OCI-LY1 (cell line): ENCODE results near the gene SMCO2.

ENCODE experiments used
- H2AFZ ChIP-seq: fragments of 200-600 bp; sonication (generic), shearing (Covaris generic); 2 replicates; pipeline ENCODE4 v1.6.0; 2014; ENCODE audit warnings: antibody characterized with exemption, mild to moderate bottlenecking, low read length
- H3F3A ChIP-seq: fragments of 200-600 bp; sonication (generic), shearing (Covaris generic); 2 replicates; pipeline ENCODE4 v1.6.0; 2014; ENCODE audit warnings: mild to moderate bottlenecking, antibody characterized with exemption, low read length, moderate library complexity; ENCODE audit not compliant: insufficient read depth
- H3K27ac ChIP-seq: fragments of 200-600 bp; sonication (generic); 2 replicates; pipeline ENCODE4 v1.5.1; 2014; ENCODE audit warnings: low read length, mixed run types, mild to moderate bottlenecking, low read depth; ENCODE audit not compliant: poor library complexity, severe bottlenecking
- H3K27me3 ChIP-seq: fragments of 200-600 bp; sonication (generic); 2 replicates; pipeline ENCODE4 v1.6.0; 2014; ENCODE audit warnings: antibody characterized with exemption, mild to moderate bottlenecking, low read length, moderate library complexity; ENCODE audit not compliant: insufficient read depth
- H3K36me3 ChIP-seq: fragments of 200-600 bp; sonication (generic); 2 replicates; pipeline ENCODE4 v1.6.1; 2014; ENCODE audit warnings: mild to moderate bottlenecking, antibody characterized with exemption, low read length, moderate library complexity, mixed read lengths; ENCODE audit not compliant: insufficient read depth
- H3K4me1 ChIP-seq: fragments of 200-600 bp; sonication (generic); 2 replicates; pipeline ENCODE4 v1.5.1; 2014; ENCODE audit warnings: mild to moderate bottlenecking, low read length, moderate library complexity; ENCODE audit not compliant: insufficient read depth, severe bottlenecking
- H3K4me2 ChIP-seq: fragments of 200-600 bp; sonication (generic), shearing (Covaris generic); 2 replicates; pipeline ENCODE4 v1.6.1; 2014; ENCODE audit warnings: low read length
- H3K4me3 ChIP-seq: fragments of 200-600 bp; sonication (generic); 2 replicates; pipeline ENCODE4 v1.5.1; 2014; ENCODE audit warnings: low read length, low read depth, mild to moderate bottlenecking, mixed read lengths; ENCODE audit not compliant: poor library complexity, severe bottlenecking
- H3K79me2 ChIP-seq: fragments of 200-600 bp; shearing (Covaris generic); 2 replicates; pipeline ENCODE4 v1.6.1; 2016; ENCODE audit warnings: mixed run types, low read length, mixed read lengths; ENCODE audit not compliant: insufficient read depth
- H3K9ac ChIP-seq: fragments of 200-600 bp; sonication (generic), shearing (Covaris generic); 2 replicates; pipeline ENCODE4 v1.6.1; 2014; ENCODE audit warnings: mild to moderate bottlenecking, low read length, mixed read lengths
- H3K9me2 ChIP-seq: fragments of 200-600 bp; sonication (generic), shearing (Covaris generic); 2 replicates; pipeline ENCODE4 v1.6.1; 2014; ENCODE audit warnings: low read depth, mild to moderate bottlenecking, low read length, mixed read lengths
- H3K9me3 ChIP-seq: fragments of 200-600 bp; shearing (Covaris generic); 2 replicates; pipeline ENCODE4 v1.6.1; 2014; ENCODE audit warnings: low read length, mixed read lengths
- H4K20me1 ChIP-seq: fragments of 200-600 bp; sonication (generic), shearing (Covaris generic); 2 replicates; pipeline ENCODE4 v1.6.0; 2016; ENCODE audit warnings: mild to moderate bottlenecking, low read length; ENCODE audit not compliant: insufficient read depth
- EZH2 ChIP-seq: fragments of 200-600 bp; sonication (generic), shearing (Covaris generic); IDR thresholded peaks from 2 replicates; pipeline ENCODE4 v1.8.0; 2017; ENCODE audit warnings: borderline replicate concordance, mixed run types, mild to moderate bottlenecking, antibody characterized with exemption, low read length, moderate library complexity, mixed read lengths
- TF ChIP-seq, protein P1 (sequence below): fragments of 200-600 bp; sonication (generic), shearing (Covaris generic); IDR thresholded peaks from 2 replicates; pipeline ENCODE4 v1.5.1; 2017; ENCODE audit warnings: mild to moderate bottlenecking, antibody characterized with exemption, low read length, moderate library complexity, mixed read lengths

Gene SMCO2

DNA sequence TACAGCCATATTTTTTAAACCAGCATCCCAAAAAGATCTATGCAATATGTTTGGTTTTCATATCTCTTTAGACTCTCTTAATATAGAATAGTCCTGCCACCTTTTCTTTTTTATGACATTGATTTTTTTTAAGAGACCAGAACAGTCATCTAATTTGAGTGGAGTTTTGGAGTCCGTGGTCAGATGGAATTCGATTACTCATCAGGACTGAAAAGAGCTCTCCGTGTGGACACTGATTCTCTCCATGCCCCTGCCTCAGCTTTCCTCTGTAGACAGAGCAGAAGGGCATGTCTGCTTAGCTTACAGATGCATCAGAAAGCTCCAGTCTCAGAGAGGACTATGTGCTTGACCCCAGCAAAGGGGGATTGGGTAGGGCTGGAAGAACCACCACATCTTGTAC is 27.8 kb downstream of the SMCO2 start:
- H2AFZ ChIP-seq, result no peak overlapping the region
- no peaks in the 10 kb centered on the region for H3K9me2 ChIP-seq
- no peaks in the 10 kb centered on the region for H3K4me1 ChIP-seq
- no peak overlapping the region for H3K4me2 ChIP-seq
- H3K36me3 ChIP-seq, result no peaks in the 10 kb centered on the region
- H3F3A ChIP-seq, result no peaks in the 10 kb centered on the region
- no peak overlapping the region for H3K9ac ChIP-seq
- H3K9me3 ChIP-seq, result peaks cover 4% of the 10 kb centered on the region; the same call in 1 of the 2 replicates
- H4K20me1 ChIP-seq, result no peaks in the 10 kb centered on the region
- no peaks in the 10 kb centered on the region for H3K79me2 ChIP-seq
- TF ChIP-seq EZH2, result no peak
- TF ChIP-seq, protein P1, sequence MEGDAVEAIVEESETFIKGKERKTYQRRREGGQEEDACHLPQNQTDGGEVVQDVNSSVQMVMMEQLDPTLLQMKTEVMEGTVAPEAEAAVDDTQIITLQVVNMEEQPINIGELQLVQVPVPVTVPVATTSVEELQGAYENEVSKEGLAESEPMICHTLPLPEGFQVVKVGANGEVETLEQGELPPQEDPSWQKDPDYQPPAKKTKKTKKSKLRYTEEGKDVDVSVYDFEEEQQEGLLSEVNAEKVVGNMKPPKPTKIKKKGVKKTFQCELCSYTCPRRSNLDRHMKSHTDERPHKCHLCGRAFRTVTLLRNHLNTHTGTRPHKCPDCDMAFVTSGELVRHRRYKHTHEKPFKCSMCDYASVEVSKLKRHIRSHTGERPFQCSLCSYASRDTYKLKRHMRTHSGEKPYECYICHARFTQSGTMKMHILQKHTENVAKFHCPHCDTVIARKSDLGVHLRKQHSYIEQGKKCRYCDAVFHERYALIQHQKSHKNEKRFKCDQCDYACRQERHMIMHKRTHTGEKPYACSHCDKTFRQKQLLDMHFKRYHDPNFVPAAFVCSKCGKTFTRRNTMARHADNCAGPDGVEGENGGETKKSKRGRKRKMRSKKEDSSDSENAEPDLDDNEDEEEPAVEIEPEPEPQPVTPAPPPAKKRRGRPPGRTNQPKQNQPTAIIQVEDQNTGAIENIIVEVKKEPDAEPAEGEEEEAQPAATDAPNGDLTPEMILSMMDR, result no peak
- no peak overlapping the region for H3K27ac ChIP-seq
- no peaks in the 10 kb centered on the region for H3K27me3 ChIP-seq
- H3K4me3 ChIP-seq, result no peak overlapping the region

DNA sequence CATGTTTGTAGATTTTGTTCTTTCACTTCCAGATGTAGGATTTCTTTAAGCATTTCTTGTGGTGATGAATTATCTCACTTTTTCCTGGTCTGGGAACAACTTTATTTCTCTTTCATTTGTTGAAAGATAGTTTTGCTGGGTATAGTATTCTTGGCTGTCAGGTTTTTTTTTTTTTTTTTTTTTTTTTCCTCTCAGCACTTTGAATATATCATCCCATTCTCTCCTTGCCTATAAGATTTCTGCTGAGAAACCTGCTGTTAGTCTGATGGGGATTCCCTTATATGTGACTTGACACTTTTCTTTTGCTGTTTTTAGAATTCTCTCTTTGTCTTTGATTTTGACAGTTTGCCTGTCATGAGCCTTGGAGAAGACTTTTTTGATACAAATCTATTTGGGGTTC is 30.5 kb downstream of the SMCO2 start:
- H3K9me3 ChIP-seq, result peaks cover 4% of the 10 kb centered on the region; the same call in 1 of the 2 replicates
- H2AFZ ChIP-seq, result no peak overlapping the region
- no peak overlapping the region for H3K9ac ChIP-seq
- H3K27ac ChIP-seq, result no peak overlapping the region
- no peak overlapping the region for H3K4me2 ChIP-seq
- no peaks in the 10 kb centered on the region for H3K4me1 ChIP-seq
- H4K20me1 ChIP-seq, result no peaks in the 10 kb centered on the region
- no peaks in the 10 kb centered on the region for H3K9me2 ChIP-seq
- no peaks in the 10 kb centered on the region for H3K79me2 ChIP-seq
- H3K36me3 ChIP-seq, result no peaks in the 10 kb centered on the region
- no peak for TF ChIP-seq EZH2
- TF ChIP-seq, protein P1, result no peak
- H3K27me3 ChIP-seq, result no peaks in the 10 kb centered on the region
- no peaks in the 10 kb centered on the region for H3F3A ChIP-seq
- no peak overlapping the region for H3K4me3 ChIP-seq

DNA sequence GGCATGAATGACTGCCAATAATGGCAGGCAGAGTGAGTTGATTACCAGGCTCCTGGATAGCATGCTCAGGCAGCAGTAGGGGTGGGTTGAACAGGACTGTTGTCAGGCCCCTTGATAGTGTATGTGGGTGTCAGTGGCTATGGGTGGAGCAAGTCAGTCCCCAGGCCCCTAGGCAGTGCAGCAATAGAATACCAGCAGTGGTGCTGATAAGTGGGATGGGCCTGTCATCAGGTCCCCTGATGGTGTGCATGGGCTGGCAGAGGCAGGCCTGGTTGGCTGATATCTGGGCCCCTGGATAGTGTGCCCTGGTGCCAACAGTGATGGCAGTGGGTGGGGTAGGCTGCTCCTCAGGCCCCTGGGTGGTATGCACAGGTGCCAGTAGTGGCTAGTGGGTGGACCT is 32.4 kb downstream of the SMCO2 start:
- no peaks in the 10 kb centered on the region for H3K9me2 ChIP-seq
- H3K9me3 ChIP-seq, result peaks cover 4% of the 10 kb centered on the region; the same call in 1 of the 2 replicates
- no peaks in the 10 kb centered on the region for H4K20me1 ChIP-seq
- TF ChIP-seq, protein P1, result no peak
- TF ChIP-seq EZH2, result no peak
- no peaks in the 10 kb centered on the region for H3K4me1 ChIP-seq
- H3K4me3 ChIP-seq, result no peak overlapping the region
- H3K9ac ChIP-seq, result no peak overlapping the region
- H3K27me3 ChIP-seq, result no peaks in the 10 kb centered on the region
- H3F3A ChIP-seq, result no peaks in the 10 kb centered on the region
- no peak overlapping the region for H3K4me2 ChIP-seq
- H3K79me2 ChIP-seq, result no peaks in the 10 kb centered on the region
- no peaks in the 10 kb centered on the region for H3K36me3 ChIP-seq
- no peak overlapping the region for H2AFZ ChIP-seq
- H3K27ac ChIP-seq, result no peak overlapping the region
